OCI-LY7 (cell line): ENCODE measurements around the gene WDR54.

Experiments used
- EZH2phosphoT487 ChIP-seq: fragments of 200-600 bp; sonication (generic); IDR thresholded peaks from 2 replicates; pipeline ENCODE4 v1.6.1; 2018; ENCODE audit warnings: low read depth, borderline replicate concordance, mild to moderate bottlenecking, mixed run types, antibody characterized with exemption, low read length, moderate library complexity, mixed read lengths
- TF ChIP-seq, protein P1 (sequence below): fragments of 200-600 bp; sonication (generic); conservative IDR thresholded peaks from 2 replicates; pipeline ENCODE4 v1.5.1; 2014; ENCODE audit warnings: mild to moderate bottlenecking, antibody characterized with exemption, low read length, moderate library complexity, mixed read lengths

GRCh38 chr2:74387346-74387745 lies 34.2 kb upstream of the WDR54 start:
- TF ChIP-seq, protein P1, sequence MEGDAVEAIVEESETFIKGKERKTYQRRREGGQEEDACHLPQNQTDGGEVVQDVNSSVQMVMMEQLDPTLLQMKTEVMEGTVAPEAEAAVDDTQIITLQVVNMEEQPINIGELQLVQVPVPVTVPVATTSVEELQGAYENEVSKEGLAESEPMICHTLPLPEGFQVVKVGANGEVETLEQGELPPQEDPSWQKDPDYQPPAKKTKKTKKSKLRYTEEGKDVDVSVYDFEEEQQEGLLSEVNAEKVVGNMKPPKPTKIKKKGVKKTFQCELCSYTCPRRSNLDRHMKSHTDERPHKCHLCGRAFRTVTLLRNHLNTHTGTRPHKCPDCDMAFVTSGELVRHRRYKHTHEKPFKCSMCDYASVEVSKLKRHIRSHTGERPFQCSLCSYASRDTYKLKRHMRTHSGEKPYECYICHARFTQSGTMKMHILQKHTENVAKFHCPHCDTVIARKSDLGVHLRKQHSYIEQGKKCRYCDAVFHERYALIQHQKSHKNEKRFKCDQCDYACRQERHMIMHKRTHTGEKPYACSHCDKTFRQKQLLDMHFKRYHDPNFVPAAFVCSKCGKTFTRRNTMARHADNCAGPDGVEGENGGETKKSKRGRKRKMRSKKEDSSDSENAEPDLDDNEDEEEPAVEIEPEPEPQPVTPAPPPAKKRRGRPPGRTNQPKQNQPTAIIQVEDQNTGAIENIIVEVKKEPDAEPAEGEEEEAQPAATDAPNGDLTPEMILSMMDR, result no peak
- no peak for TF ChIP-seq EZH2phosphoT487
